Vagina (tissue), 2 donors: Measurements from ENCODE around the gene GRK5.

Experiments
- CTCF ChIP-seq, 3 experiments: fragments of 450-650 bp in 2 of 3; fragments of 200-600 bp in 1 of 3; sonication (generic) in 1 of 3; IDR thresholded peaks; one replicate each; pipeline ENCODE4 v1.5.1; 2017 to 2019; ENCODE audit warnings: antibody characterized with exemption in 3 of 3, mild to moderate bottlenecking in 2 of 3, moderate library complexity in 2 of 3
- POLR2A ChIP-seq, 2 donors: fragments of 450-650 bp; IDR thresholded peaks; one replicate each; pipeline ENCODE4 v1.6.1; 2017; ENCODE audit warnings: antibody characterized with exemption in 2 of 2, mild to moderate bottlenecking in 2 of 2, moderate library complexity in 2 of 2
- POLR2AphosphoS5 ChIP-seq, 2 donors: sonication (generic); formaldehyde crosslinking; IDR thresholded peaks; one replicate each; pipeline ENCODE4 v1.9.0; 2017; ENCODE audit warnings: antibody characterized with exemption in 2 of 2, mild to moderate bottlenecking in 2 of 2, low read depth in 1 of 2; ENCODE audit not compliant: insufficient read depth in 1 of 2

DNA sequence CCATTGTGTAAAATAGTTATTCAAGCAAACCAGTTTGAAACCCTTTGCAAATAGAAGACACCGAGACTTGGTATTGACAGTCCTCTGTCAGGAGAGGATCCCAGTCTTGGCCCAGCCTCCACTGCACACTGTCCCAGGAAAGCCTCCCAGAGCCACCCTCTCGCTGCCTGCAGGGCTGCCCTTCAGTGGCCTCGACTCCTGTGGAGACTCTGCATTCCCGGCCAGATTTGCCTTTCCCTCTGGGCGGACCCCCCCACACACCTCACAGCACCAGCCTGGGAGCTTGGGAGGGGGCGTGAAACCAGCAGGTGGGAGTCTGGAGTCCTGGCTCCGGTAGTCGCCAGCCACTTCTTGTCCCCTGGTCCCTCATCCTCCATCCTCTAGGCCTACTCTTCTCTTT, 48.7 kb downstream of the GRK5 start:
- no peak for TF ChIP-seq CTCF (IDR thresholded peaks at IDR 0.05)
- no peak for TF ChIP-seq POLR2AphosphoS5 (IDR thresholded peaks at IDR 0.05; ENCODE audit: insufficient read depth in 1 of 2, low read depth in 1 of 2)
- no peak for TF ChIP-seq POLR2A (IDR thresholded peaks at IDR 0.05)
